Calu3 (cell line): ENCODE data around the gene PIGZ. TPM values are rescaled to one million over a fixed set of nuclear protein-coding genes. Genes with fewer than 3 reads are reported as not detected.

Experiments
- BruUV-seq: library from RNA; stranded (reverse); fragments of 400-500 nt; replicated peaks from 2 replicates; lab custom pipeline; 2021; lab: Mats Ljungman, UMichigan
- CTCF ChIA-PET: fragments of 300-600 bp; sonication (Branson Sonifier 250); formaldehyde crosslinking; loops from one replicate; lab custom pipeline; 2022; ENCODE audit warnings: antibody characterized with exemption; lab: Charles Lee
- DNase-seq: peaks from one replicate; pipeline ENCODE4 v3.0.0; 2022
- H3K27ac Mint-ChIP-seq: one replicate; pipeline ENCODE4 v1.8.0; 2022; ENCODE audit warnings: mixed read lengths; ENCODE audit not compliant: unreplicated experiment
- H3K27me3 Mint-ChIP-seq: one replicate; pipeline ENCODE4 v1.8.0; 2022; ENCODE audit warnings: mixed read lengths; ENCODE audit not compliant: unreplicated experiment
- H3K36me3 Mint-ChIP-seq: one replicate; pipeline ENCODE4 v1.8.0; 2022; ENCODE audit warnings: mild to moderate bottlenecking, moderate library complexity, mixed read lengths; ENCODE audit not compliant: insufficient read depth, unreplicated experiment
- H3K4me1 Mint-ChIP-seq: one replicate; pipeline ENCODE4 v1.8.0; 2022; ENCODE audit warnings: mild to moderate bottlenecking, low read depth, mixed read lengths; ENCODE audit not compliant: unreplicated experiment
- H3K4me3 Mint-ChIP-seq: one replicate; pipeline ENCODE4 v1.8.0; 2022; ENCODE audit warnings: mild to moderate bottlenecking, low read depth, moderate library complexity, mixed read lengths; ENCODE audit not compliant: unreplicated experiment
- H3K9me3 Mint-ChIP-seq: one replicate; pipeline ENCODE4 v1.8.0; 2022; ENCODE audit warnings: low read depth, mixed read lengths; ENCODE audit not compliant: unreplicated experiment
- intact Hi-C: fragments of 100-400 bp; cut with micrococcal nuclease; formaldehyde crosslinking; loops from one replicate; pipeline ENCODE4 v1.10.0; 2022; ENCODE audit not compliant: unreplicated experiment
- total RNA-seq: library from RNA; stranded (reverse); gene quantifications from 2 replicates; pipeline ENCODE4 v1.2.3, GENCODE V29; 2022
- TF ChIP-seq, protein P1 (sequence below): fragments of 200-600 bp; IDR thresholded peaks from one replicate; pipeline ENCODE4 v1.8.0; 2022; ENCODE audit warnings: antibody characterized with exemption; ENCODE audit not compliant: unreplicated experiment

Gene PIGZ
- total RNA-seq, 1 experiment from 2014 or later: 6.7 TPM

DNA sequence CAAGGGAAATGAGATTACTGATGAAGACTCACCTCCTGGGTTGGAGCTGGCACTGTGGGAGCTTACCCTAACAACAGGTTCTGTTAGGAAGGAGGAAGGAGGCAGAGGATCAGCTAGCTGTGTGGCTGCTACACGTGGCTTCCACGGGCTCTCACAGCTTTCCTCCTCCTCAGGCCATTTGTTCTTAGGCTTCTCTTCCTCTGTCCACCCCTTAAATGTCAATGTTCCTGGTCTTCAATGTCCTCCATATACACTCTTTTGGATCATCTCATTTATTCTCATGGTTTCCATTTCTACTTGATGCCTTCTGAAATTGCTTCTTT lies 5.0 kb downstream of the PIGZ start:
- Mint-ChIP-seq H3K27me3 (no peaks in the 10 kb centered on the region), H3K36me3 (peaks cover 15% of the 10 kb centered on the region), H3K9me3 (no peaks in the 10 kb centered on the region), H3K4me3 (no peak overlapping the region), H3K4me1 (no peaks in the 10 kb centered on the region), H3K27ac (no peak overlapping the region)
- TF ChIP-seq, protein P1, sequence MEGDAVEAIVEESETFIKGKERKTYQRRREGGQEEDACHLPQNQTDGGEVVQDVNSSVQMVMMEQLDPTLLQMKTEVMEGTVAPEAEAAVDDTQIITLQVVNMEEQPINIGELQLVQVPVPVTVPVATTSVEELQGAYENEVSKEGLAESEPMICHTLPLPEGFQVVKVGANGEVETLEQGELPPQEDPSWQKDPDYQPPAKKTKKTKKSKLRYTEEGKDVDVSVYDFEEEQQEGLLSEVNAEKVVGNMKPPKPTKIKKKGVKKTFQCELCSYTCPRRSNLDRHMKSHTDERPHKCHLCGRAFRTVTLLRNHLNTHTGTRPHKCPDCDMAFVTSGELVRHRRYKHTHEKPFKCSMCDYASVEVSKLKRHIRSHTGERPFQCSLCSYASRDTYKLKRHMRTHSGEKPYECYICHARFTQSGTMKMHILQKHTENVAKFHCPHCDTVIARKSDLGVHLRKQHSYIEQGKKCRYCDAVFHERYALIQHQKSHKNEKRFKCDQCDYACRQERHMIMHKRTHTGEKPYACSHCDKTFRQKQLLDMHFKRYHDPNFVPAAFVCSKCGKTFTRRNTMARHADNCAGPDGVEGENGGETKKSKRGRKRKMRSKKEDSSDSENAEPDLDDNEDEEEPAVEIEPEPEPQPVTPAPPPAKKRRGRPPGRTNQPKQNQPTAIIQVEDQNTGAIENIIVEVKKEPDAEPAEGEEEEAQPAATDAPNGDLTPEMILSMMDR: no peak
- intact Hi-C loops: no loop called here
- no peak for DNase-seq
- CTCF ChIA-PET: interaction anchor here (0.5 to 0.6 kb wide), 3 partner anchors 11 to 923 kb away, joined by 3 read pairs; no protein-coding TSS in a partner anchor
- no TSS peak for BruUV-seq

DNA sequence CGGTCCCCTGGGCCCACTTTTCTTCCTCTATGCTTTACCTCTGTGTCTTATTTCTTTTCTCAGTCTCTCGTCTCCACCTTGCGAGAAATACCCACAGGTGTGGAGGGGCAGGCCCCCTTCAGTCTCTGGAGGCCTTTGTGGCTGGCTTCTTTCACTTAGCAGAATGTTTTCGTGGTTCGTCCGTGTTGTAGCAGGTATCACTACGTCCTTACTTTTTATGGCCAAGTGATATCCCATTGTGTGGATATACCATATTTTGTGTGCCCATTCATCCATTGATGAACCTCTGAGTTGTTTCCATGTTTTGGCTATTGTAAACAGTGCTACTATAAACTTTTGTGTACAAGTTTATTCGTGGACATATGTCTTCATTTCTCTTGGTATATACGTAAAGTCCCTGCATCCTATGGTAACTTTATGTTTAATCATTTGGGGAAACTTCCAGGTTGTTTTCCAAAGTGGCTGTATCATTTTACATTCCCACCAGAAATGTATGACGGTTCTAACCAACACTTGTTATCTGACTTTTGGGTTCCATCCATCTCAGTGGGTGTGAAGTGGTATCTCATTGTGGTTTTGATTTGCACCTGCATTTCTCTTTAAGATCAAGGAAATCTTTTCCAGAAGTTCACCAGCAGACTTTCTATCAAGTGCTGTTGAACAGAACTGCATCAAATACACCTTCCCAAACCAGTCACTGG lies 5.6 kb downstream of the PIGZ start:
- H3K27ac Mint-ChIP-seq: no peak overlapping the region

DNA sequence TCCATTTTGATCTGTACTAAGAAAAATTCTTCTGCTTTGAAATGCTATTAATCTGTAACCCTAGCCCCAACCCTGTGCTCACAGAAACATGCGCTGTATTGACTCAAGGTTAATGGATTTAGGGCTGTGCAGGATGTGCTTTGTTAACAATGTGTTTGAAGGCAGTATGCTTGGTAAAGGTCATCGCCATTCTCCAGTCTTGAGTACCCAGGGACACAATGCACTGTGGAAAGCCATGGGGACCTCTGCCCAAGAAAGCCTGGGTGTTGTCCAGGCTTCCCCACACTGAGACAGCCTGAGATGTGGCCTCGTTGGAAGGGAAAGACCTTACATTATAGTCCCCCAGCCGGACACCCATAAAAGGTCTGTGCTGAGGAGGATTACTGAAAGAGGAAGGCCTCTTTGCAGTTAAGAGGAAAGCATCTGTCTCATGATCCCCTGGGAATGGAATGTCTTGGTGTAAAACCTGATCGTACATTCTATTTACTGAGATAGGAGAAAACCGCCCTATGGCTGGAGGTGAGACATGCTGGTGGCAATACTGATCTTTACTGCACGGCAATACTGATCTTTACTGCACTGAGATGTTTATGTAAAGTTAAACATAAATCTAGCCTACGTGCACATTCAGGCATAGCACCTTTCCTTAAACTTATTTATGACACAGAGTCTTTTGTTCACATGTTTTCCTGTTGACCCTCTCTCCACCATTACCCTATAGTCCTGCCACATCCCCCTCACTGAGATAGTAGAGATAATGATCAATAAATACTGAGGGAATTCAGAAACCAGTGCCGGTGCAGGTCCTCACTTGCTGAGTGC lies 6.3 kb downstream of the PIGZ start:
- CTCF ChIA-PET: no interaction called here
- Mint-ChIP-seq H3K4me1 (no peaks in the 10 kb centered on the region), H3K9me3 (no peaks in the 10 kb centered on the region), H3K27me3 (no peaks in the 10 kb centered on the region), H3K36me3 (peaks cover 9% of the 10 kb centered on the region), H3K27ac (no peak overlapping the region), H3K4me3 (no peak overlapping the region)
- BruUV-seq: no TSS peak
- intact Hi-C loops: no loop called here
- DNase-seq: no peak
- TF ChIP-seq, protein P1: no peak

More for the DNA sequence above, 5.6 kb downstream of the PIGZ start:
- Mint-ChIP-seq H3K4me3 (no peak overlapping the region), H3K9me3 (no peaks in the 10 kb centered on the region), H3K36me3 (peaks cover 15% of the 10 kb centered on the region), H3K4me1 (no peaks in the 10 kb centered on the region), H3K27me3 (no peaks in the 10 kb centered on the region)
- intact Hi-C loops: no loop called here
- no TSS peak for BruUV-seq
- CTCF ChIA-PET: interaction anchor here (0.6 kb wide), 2 partner anchors 115 to 922 kb away, joined by 3 read pairs; no protein-coding TSS in a partner anchor
- DNase-seq: no peak
- TF ChIP-seq, protein P1: no peak

DNA sequence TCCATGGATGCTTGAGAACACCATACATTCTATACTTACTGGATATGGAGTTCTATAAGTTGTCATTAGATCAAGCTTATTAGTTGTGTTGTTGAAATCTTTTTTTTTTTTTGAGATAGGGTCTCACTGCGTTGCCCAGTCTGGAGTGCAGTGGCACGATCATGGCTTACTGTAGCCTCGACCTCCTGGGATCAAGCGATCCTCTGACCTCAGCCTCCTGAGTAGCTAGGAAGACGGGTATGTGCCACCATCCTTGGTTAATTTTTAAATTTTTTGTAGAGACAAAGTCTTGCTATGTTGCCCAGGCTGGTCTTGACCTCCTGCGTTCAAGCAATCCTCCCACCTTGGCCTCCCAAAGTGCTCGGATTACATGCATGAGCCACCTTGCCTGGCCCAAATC lies 13.8 kb downstream of the PIGZ start:
- TF ChIP-seq, protein P1: no peak
- DNase-seq: no peak
- Mint-ChIP-seq H3K36me3 (no peaks in the 10 kb centered on the region), H3K27ac (no peak overlapping the region), H3K27me3 (no peaks in the 10 kb centered on the region), H3K9me3 (no peaks in the 10 kb centered on the region), H3K4me1 (no peaks in the 10 kb centered on the region), H3K4me3 (no peak overlapping the region)
- BruUV-seq: no TSS peak
- intact Hi-C loops: no loop called here
- CTCF ChIA-PET: interaction anchor here (0.7 kb wide), 2 partner anchors 31 to 54 kb away, joined by 3 read pairs; no protein-coding TSS in a partner anchor
